ENCODE results near the gene TMEM184B.

GRCh38 chr22:38271927-38272372 is 860 bp downstream of the TMEM184B start:
- TF ChIP-seq EZH2 (IDR thresholded peaks at IDR 0.05; ENCODE audit: low read depth): no peak
- TF ChIP-seq, protein P1, sequence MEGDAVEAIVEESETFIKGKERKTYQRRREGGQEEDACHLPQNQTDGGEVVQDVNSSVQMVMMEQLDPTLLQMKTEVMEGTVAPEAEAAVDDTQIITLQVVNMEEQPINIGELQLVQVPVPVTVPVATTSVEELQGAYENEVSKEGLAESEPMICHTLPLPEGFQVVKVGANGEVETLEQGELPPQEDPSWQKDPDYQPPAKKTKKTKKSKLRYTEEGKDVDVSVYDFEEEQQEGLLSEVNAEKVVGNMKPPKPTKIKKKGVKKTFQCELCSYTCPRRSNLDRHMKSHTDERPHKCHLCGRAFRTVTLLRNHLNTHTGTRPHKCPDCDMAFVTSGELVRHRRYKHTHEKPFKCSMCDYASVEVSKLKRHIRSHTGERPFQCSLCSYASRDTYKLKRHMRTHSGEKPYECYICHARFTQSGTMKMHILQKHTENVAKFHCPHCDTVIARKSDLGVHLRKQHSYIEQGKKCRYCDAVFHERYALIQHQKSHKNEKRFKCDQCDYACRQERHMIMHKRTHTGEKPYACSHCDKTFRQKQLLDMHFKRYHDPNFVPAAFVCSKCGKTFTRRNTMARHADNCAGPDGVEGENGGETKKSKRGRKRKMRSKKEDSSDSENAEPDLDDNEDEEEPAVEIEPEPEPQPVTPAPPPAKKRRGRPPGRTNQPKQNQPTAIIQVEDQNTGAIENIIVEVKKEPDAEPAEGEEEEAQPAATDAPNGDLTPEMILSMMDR (conservative IDR thresholded peaks at IDR 0.05): no peak

Measured in PC-9 (cell line).